CD4-positive, alpha-beta T cell treated with Interleukin-17A for 1 hour (primary cell): Measurements from ENCODE around the gene FLT3.
A peak's percentile ranks its signal among the peaks of the same experiment; 100 is the strongest.
"Not testable (repeated sequence)": the region's sequence is repeated elsewhere in the genome, so short reads cannot be mapped to it uniquely, and the experiment has no call there.

ENCODE experiments used
- DNase-seq: peaks from one replicate; pipeline ENCODE4 v3.0.0-alpha.2; 2020

The FLT3 gene

GRCh38 chr13:28043224-28043623 lies 57.2 kb downstream of the FLT3 start:
- no peak for DNase-seq

DNA sequence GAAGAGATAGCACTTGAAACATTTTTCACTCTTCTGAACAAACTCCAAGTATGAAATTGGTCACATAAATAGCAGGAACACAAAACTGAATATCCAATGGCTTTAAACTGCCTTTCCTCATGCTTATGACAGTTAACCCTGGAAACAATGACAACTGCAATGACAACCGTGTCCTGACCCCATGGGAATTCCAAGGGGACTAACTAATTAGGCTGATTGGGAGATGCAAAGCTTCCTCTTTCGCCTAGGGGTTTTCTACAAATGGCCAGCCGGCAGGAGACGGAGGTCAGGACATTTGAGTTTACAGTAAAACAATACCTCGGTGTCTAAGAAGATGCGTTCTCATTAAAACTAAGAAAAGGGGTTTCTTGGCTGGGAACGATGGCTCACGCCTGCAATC lies 58.9 kb downstream of the FLT3 start:
- DNase-seq, result no peak

DNA sequence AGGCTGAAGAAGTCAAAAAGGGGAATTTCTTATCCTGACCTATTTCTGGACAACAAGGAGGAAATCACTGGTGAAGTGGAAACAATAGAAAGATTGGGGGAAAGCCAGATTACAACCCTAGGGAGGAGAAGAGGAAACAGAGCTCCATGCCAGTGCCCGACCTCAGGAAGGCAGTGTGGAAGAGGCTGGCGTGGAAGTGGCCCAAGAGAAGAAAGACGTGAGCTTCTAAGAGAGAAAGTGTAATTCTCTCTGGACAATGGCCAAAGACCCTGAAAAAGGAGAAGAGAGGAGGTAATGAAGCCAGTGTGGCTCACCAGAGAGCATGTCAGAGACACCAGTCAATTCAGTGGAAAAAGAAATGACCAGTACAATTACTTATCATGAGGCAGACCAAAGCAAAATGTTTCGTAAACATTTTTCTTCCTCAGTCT lies 59.3 kb downstream of the FLT3 start:
- DNase-seq, result no peak

DNA sequence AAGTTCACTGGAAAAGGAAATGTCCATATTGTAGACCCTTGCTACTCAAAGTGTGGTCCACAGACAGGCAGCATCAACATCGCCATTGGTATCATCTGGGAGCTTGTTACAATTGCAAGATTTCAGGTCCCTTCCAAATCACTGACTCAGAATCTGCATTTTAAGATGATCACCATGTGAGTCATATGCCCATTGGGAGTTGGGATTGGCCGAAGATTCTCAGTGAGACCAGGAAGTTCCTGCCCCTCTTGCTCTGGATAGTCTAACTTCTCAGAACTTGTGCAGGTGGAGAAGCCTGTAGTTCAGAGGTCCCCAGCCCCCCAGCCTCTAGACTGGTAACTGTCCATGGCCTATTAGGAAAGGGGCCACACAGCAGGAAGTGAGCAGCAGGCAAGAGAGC lies 63.0 kb downstream of the FLT3 start:
- DNase-seq, result no peak

DNA sequence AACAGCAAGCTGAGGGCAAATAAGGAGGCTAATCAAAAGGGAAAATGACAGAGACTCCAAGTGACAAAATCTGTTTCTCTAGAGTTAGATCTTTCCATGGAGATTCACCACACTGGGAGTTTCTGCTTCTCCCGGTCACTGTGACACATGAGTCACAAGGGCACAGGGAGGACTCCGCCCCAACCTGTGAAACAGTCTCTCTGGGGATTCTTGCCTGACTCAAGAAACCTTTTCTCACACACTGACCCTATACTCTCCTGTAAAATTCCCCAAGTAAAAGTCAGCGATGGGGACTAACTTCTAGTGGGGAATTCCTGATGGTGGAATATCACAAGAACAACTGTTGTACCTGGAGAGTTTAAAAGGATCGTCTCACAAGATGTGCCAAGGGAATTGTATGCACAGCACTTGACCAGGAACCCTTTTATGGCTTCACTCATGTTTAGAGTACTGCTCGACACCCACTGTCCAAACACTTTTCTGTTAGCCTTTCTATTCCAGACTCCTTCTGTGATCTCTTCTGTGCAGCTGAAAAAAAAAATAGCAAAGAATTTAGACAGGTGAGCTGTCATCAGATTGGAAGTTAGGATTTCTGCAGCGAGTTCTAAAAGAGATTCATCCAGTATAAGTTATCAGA lies 65.1 kb downstream of the FLT3 start:
- DNase-seq, result no peak

DNA sequence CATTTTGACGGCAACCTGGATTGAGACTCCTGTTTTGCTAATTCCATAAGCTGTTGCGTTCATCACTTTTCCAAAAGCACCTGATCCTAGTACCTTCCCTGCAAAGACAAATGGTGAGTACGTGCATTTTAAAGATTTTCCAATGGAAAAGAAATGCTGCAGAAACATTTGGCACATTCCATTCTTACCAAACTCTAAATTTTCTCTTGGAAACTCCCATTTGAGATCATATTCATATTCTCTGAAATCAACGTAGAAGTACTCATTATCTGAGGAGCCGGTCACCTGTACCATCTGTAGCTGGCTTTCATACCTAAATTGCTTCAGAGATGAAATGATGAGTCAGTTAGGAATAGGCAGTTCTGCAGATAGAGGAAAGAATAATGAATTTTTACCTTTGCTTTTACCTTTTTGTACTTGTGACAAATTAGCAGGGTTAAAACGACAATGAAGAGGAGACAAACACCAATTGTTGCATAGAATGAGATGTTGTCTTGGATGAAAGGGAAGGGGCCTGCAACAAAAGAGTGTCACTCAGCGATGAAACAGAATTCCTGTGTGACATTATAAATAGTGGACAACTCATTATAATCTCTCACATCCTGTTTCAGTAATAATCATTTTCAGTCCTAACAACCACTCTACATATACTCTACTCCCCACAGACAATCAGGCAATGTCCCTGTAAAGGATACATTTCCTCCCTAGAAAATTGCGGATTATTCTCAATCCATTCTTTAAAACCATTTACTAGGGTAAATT lies 66.3 kb downstream of the FLT3 start:
- no peak for DNase-seq

DNA sequence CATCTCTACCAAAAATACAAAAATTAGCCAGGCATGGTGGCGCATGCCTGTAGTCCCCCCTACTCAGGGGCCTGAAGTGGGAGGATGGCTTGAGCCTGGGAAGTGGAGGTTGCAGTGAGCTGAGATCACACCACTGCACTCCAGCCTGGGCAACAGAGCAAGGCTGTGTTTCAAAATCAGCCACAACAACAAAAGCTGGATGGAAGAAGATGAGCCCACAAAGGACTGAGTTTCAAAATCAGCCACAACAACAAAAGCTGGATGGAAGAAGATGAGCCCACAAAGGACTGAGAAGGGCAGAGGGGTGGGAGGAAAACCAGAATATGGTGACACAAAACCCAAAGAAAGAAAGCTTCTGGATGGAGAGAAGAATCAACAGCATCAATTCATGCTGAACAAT lies 67.9 kb downstream of the FLT3 start:
- not testable (repeated sequence) for DNase-seq

- no peak for DNase-seq
These were observed 68.5 kb downstream of the FLT3 start for GRCh38 chr13:28031896-28032288.

- DNase-seq, result peak; percentile 25
These were observed 69.0 kb downstream of the FLT3 start for GRCh38 chr13:28031220-28031895.

DNA sequence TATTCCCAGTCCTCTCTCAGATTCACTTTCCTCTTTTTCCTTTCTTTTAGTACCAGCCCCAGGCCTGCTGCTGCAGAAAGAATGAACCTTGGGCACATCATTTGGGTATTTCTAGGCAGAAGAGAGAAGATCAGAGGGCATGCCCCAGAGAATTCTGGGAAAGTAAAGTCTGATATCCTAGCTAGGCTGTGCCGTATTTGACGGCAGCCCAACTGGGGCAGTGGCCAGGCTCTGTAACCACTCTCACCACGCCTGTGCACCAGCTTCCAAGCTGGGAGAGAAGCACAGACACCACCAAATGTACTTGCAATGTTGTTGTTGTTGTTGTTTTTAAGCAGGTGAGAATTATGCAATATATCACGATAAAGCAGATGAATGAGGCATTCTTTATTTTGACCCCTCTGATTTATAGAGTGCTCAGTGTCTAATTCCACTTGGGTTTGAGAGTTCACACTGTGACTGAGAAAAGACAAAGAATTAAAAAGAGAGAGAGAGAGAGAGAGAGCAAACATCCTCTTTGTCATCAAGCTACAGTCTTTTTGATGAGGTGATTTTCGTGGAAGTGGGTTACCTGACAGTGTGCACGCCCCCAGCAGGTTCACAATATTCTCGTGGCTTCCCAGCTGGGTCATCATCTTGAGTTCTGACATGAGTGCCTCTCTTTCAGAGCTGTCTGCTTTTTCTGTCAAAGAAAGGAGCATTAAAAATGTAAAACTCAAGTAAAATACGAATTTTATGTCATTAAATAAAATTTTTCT lies 72.6 kb downstream of the FLT3 start:
- DNase-seq, result no peak

DNA sequence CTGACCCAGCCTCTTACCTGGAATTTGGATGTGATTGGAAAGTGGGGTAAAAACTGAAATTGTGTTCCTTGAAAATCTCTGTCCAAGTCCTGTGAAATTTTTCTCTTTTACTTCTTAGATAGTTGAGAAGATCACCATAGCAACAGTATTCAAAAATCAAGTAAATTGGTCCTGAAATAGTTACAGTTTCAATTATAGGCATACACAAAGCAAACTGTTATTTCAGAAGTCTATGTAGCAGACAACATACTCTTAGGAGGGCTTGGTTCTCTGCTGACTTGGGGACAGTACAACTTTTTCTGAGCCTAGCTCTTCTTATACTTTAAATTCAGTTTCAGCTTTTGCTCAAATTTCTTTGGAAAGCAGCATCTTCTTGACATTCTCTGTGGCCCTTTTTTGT lies 73.3 kb downstream of the FLT3 start:
- no peak for DNase-seq

DNA sequence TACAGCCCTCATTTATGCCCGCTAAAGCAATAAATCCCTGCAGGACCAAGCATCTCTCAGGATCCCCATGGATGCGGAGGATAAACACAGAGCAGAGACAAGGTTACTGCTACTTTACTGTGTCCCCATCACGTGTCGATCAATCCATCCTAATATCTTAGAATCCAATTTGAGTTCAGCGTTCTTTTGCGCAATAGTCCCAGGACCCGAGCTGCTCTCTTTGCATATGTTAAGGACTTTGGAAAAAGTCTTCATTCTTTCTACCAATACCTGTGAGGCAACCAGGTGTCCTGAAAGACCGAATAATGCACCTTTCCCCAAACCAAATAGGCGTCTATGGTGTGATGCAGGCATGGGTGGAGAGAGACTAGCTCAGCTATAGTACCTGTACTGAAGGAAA lies 73.9 kb downstream of the FLT3 start:
- no peak for DNase-seq

GRCh38 chr13:28022848-28023518 lies 77.4 kb downstream of the FLT3 start:
- DNase-seq, result no peak

- no peak for DNase-seq
These were observed 86.1 kb downstream of the FLT3 start for GRCh38 chr13:28014301-28014700.

DNA sequence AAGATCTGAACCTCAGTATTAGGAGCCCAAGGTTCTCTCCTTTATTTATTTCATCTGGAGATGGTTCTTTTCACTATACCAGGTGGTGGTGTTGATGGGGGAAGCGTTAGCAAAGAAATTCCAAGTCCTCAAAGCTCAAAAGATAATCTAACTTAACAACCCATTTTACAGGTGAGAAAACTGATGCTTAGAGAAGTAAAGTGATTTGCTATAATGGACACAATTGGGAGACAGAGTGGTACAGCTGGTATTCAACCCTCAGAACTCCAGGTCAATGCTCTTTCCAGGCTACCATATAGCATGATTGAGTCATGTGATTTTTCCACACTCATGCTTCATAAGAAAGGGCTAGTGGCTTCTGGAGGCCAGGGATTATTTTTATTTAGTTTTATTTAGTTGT lies 86.9 kb downstream of the FLT3 start:
- DNase-seq, result no peak

DNA sequence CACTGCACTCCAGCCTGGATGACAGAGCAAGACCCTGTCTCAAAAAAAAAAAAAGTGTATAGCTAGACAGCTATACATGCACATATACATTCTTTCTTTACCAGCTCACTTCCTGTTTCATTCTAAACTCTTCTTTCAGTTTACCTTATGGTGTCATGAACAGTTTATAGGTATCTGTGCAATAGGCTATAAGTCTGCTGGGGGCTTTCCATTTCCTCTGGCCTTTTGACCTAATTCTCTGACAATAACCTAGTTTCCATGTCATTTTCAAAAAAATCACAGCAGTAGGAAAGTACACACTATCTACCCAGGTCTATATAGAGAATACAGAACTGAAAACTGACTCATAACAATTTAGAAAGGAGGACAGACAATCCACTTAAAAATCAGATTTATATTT lies 87.5 kb downstream of the FLT3 start:
- no peak for DNase-seq

- DNase-seq, result no peak
These were observed 88.0 kb downstream of the FLT3 start for GRCh38 chr13:28012383-28012782.

DNA sequence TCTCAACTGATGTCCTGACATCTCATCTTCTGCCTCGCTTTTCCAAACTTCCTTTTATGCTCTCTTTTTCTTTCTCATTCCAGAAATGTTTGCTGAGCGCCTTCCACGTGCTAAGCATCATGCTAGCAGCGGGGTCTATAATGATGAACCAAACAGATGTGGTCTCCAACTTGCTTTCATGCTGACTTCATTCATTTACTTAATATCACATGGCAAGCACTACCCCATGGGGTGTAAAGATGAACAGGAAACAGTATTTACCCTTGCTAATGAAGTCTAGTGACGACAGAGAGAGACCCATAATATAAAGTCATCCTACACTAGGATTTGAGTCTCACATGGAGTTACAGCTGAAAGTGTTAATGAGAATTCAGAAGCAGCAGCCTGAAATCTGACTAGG lies 90.3 kb downstream of the FLT3 start:
- no peak for DNase-seq

- DNase-seq, result not testable (repeated sequence)
These were observed 95.4 kb downstream of the FLT3 start for GRCh38 chr13:28005016-28005415.

GRCh38 chr13:28002886-28003698 lies 97.3 kb downstream of the FLT3 start:
- no peak for DNase-seq

DNA sequence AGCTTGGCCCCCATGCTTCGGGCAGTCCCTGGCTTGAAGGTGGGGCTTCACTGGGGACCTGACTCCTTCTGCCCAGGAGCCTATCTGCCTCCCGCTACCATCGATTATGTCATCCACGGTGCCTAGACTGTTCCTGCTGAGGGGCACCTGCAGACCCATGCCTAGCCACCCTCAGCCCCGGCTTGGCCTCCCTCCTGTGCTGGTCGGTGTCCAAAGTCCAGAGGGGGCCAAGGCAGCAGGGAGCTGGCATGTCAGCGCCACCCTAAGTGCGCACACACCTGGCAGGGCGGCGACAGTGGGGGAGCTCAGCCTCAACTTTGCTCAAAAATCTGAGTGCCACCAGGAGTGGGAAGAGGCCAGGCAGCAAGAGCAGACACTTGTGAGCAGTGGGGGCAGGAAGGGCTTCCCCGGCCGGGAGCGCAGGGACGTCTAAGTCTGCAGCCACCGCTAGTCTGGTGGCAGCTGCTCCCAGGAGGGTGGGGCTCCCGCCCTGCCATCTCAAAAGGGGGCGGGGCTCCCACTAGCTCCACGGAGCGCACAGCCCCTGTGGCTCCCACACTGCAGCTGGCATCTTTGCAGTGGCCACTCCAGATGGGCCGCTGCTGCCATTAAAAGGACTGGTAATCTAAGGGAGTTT lies 98.4 kb downstream of the FLT3 start:
- DNase-seq, result no peak
